HG03064 (cell line): ENCODE data around the gene OTOGL.

ENCODE experiments used
- ATAC-seq: cut with Tn5 transposase; IDR thresholded peaks from one replicate; pipeline ENCODE4 v1.9.1; 2021; ENCODE audit warnings: low read depth; ENCODE audit not compliant: unreplicated experiment

Gene OTOGL

DNA sequence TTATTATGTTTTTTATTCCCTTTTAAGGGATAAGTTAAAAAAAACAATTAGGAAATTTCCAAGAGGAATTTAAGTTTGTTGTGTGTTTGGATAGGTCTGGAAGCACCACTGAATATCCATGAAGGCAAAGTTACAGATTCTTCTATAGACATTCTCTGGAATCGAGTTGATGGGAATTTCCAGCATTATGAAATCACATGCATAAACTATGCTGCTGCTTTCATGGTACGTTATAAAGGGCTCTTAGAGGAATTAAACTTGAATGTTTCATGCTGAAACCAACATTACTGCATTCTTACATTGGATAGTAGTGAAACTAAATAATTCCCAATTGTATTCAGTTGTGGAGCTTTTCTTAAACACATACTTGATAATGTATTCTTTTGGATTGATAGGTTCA is 323.2 kb downstream of the OTOGL start:
- ATAC-seq: no peak
